GM21528 (cell line): Measurements from ENCODE around the gene KDM7A.
A peak's percentile ranks its signal among the peaks of the same experiment; 100 is the strongest.
"Not testable (repeated sequence)": the region's sequence is repeated elsewhere in the genome, so short reads cannot be mapped to it uniquely, and the experiment has no call there.

Experiments used
- ATAC-seq: cut with Tn5 transposase; IDR thresholded peaks from one replicate; pipeline ENCODE4 v1.9.1; 2021; ENCODE audit warnings: mild to moderate bottlenecking, moderate library complexity; ENCODE audit not compliant: unreplicated experiment, low FRiP score

KDM7A gene

GRCh38 chr7:140176811-140177702, at the start of gene KDM7A:
TSS of gene KDM7A (minus strand) at chr7:140176983. CDS start at chr7:140176937, 46 bp downstream.
- ATAC-seq = peak; percentile 60

GRCh38 chr7:140225562-140226249, 48.9 kb upstream of the KDM7A start:
- ATAC-seq = no peak

- ATAC-seq = no peak
Measured at GRCh38 chr7:140223515-140224221, 46.9 kb upstream of the KDM7A start.

GRCh38 chr7:140222814-140223213, 46.0 kb upstream of the KDM7A start:
- no peak for ATAC-seq

- no peak for ATAC-seq
Measured at GRCh38 chr7:140219672-140220524, 43.1 kb upstream of the KDM7A start.

- no peak for ATAC-seq
Measured at GRCh38 chr7:140218656-140219055, 41.9 kb upstream of the KDM7A start.

- ATAC-seq = no peak
Measured at GRCh38 chr7:140217750-140218501, 41.1 kb upstream of the KDM7A start.

DNA sequence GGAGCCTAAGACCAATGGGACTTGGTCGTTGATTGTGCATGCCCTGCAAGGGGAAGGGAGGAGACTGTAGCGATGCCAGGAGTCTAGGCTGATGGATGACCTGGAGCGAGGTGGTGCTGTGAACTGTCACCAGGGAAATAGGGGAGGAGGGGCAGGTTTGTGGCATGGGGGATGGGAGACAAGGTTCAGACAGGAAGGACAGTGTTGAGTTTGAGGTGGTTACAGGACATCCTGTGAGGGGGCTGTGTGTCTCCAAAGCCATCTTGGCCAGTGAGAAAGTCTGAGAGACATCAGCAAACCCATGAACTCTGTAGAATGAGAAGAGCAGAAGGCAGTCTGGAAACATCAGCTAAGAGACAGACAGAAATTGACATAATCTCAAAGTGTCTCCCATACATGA, 38.5 kb upstream of the KDM7A start:
- no peak for ATAC-seq

- ATAC-seq = no peak
Measured at GRCh38 chr7:140214075-140214684, 37.4 kb upstream of the KDM7A start.

DNA sequence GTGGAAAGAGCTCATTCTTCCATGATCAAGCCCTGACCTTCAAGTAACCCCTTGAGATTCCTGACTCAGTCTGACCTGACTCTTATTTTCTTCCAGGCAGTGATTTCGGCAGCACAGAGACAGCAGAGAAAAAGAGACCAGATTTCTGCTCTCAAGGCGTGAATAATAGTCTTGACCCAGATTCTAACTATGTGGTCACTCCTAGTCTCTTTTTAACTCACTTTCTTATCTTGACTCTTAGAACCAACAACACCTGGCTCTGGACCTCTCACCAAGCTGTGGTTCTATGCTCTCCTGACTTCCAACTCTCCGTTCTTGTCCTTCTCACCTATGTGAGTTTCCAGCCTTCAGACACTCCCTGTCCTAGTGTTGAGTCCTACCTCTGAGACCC, 36.9 kb upstream of the KDM7A start:
- ATAC-seq = no peak

DNA sequence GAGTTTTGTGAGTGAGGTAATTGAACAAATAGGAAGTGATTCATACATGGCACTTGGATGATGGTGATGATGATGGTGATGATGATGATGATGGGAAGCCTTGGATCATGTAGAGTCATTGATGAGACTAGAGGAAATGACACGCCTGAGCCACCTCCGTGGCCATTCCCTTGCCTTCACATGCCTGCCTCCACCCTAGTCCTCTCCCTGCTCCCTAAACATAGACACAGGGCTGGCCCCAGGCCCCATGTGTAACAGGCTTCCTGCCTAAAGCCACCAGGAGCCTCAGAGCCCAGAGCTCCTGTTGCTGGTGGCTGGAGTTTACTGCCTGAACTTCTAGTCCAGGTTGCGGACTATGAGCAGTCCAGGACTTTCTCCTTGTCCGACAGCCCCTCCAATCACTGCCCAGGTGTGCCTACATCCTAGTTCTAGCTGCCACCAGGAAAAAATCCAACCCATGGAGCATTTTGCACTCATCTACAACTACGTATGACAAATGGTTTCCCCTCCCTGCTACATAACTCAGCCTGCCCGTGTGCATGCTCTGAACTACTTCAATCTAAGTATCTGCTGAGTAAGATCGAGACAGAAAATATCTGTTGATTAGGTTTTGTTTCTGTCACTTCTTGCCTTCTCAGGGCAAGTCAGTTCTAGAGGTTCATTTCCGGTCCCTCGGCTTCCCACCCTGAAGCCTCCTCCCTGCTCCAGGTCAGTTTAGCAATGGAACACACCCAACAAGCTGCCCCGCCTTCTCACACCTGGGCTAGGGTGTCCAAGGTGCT, 35.5 kb upstream of the KDM7A start:
- peak; percentile 47 for ATAC-seq

DNA sequence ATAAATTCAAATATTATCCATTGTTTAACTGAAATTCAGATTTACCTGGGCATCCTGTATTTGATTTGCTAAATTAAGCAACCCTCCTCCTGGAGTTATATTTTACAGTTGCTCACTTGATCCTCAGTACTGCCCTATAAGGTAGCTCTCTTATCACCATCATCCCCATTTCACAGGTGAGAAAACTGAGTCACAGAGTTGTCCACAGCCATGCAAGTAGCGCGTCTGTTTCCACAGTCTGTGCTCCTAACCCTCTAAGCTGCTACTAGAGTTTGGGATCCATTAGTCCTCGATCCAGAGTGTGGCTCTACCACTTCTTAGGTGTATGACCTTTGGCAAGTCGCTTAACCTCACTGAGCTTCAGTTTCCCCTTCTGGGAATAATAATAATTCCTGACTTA, 34.9 kb upstream of the KDM7A start:
- ATAC-seq = no peak

DNA sequence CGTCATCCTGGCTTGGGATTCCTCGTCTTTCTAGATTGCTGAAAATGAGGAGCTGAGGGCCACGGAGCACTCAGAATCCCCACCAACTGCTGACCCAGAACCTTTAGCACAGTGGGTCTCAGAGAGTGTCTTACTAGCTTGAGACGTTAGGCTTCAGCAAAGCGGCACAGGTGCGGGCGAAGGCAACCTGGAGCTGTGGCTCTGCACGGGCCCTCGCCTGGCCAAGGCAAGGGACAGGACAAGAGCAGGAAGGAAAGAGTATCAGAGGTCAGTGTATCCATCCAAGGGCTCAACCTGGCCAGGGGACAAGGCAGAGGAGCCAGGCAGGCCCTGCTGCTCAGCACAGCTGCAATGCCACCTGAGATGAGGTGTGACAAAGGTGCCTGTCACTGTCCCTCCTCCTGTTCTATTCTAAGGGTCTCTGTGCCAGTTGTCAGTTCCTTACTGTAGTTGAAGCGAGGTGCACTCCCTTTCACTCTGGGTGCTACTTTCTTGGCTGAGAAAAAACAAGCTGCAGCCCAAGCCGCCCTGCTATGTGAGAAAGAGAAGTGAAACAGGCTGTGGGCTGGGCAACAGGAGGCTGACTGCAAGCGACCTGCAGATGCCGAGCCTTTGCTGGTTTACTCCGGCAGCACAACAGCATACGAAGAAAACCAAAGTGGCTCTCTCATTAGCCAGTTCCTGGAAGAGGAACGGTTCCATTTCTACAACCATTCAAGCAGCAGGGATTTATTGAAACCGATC, 33.3 kb upstream of the KDM7A start:
- peak; percentile 90 for ATAC-seq

DNA sequence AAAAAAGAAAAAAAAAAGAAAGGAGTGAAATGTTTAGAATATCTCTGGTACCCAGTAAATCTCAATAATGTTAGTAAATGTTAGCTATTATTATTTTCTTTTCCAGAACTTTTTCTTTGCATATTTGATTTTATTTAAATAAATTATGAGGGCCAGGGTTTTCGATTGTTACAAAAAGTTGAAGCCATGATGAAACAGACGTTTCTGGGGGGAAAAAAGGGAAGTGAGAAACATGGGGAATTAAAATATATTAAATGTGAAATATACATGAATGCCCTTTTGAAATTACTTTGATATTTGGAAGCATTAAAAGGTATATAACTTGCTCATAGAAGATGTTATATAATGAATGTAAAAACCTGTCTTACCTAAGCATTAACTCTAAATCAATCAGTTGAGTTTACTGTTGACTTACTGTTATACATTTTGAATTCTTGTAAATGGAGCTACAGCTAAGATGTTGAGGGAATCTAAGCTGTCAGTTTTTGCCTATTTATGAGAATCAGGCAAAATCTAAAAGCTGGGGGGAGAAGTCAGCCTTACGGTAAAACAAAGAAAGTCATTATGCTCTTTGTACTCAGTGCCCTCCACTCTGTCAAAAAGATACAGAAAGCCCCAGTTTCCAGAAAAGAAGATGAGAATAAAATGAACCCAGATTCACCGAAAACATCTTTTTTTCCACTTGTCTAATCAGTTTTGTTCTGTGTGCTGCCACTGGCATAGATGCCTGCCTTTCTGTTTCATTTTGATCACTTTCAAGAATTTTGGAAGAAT, 30.0 kb upstream of the KDM7A start:
- no peak for ATAC-seq

- ATAC-seq = no peak
Measured at GRCh38 chr7:140205600-140205999, 28.8 kb upstream of the KDM7A start.

DNA sequence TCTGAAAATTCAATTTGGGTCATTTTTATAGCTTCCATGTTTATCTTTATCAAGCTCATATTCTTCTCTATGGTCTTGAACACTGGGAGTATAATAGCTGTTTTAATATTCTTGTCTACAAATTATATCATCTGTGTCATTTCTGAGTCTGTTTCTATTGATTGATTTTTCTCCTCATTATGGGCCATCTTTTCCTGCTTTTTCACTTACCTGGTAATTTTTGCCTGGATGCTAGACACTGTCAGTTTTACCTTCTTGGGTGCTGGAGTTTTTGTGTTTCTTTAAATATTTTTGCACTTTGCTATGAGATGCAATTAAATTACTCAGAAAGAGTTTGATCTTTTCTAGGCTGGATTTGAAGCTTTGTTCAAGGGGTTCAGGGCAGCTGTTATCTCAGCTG, 26.8 kb upstream of the KDM7A start:
- ATAC-seq = no peak

DNA sequence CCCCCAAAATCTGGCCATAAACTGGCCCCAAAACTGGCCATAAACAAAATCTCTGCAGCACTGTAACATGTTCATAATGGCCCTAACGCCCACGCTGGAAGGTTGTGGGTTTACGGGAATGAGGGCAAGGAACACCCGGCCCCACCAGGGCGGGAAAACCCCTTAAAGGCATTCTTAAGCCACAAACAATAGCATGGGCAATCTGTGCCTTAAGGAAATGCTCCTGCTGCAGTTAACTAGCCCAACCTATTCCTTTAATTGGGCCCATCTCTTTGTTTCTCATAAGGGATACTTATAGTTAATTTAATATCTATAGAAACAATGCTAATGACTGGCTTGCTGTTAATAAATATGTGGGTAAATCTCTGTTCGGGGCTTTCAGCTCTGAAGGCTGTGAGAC, 26.2 kb upstream of the KDM7A start:
- not testable (repeated sequence) for ATAC-seq
